AG10803 (cell line): ENCODE results near the gene WWOX.

Experiments
- DNase-seq: peaks from one replicate; pipeline ENCODE4 v3.0.0; 2010; ENCODE audit warnings: low read depth
- H3K4me3 ChIP-seq: 2 replicates; pipeline ENCODE4 v1.5.1; 2011; ENCODE audit warnings: mild to moderate bottlenecking, low read length, control low read depth
- TF ChIP-seq, protein P1 (sequence below): conservative IDR thresholded peaks from 2 replicates; pipeline ENCODE4 v1.5.1; 2011; ENCODE audit warnings: mild to moderate bottlenecking, low read length, control low read depth, inconsistent platforms

WWOX gene

GRCh38 chr16:79066561-79066960 is 967.1 kb downstream of the WWOX start:
- TF ChIP-seq, protein P1, sequence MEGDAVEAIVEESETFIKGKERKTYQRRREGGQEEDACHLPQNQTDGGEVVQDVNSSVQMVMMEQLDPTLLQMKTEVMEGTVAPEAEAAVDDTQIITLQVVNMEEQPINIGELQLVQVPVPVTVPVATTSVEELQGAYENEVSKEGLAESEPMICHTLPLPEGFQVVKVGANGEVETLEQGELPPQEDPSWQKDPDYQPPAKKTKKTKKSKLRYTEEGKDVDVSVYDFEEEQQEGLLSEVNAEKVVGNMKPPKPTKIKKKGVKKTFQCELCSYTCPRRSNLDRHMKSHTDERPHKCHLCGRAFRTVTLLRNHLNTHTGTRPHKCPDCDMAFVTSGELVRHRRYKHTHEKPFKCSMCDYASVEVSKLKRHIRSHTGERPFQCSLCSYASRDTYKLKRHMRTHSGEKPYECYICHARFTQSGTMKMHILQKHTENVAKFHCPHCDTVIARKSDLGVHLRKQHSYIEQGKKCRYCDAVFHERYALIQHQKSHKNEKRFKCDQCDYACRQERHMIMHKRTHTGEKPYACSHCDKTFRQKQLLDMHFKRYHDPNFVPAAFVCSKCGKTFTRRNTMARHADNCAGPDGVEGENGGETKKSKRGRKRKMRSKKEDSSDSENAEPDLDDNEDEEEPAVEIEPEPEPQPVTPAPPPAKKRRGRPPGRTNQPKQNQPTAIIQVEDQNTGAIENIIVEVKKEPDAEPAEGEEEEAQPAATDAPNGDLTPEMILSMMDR = no peak
- DNase-seq = no peak
- no peak overlapping the region for H3K4me3 ChIP-seq

DNA sequence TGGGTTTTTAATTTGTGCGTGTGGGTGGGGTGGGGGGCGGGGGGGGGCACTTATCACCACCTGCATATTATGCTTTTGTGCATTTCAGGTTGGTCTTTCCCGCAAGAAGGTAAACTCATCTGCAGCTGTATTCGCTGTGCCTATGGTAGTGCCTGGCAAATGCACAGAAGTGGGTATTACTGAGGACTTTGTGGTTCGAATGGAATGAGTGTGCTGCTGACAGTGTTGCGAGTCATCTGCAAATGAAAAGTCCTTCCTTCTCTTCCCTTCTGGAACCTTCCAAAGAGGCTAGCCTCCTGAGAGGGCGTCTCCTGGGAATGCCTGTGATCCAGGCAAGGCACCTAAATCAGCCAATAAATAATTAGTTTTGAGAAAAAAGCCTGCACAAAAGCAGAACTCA is 968.1 kb downstream of the WWOX start:
- no peak overlapping the region for H3K4me3 ChIP-seq
- no peak for DNase-seq
- TF ChIP-seq, protein P1 = no peak

DNA sequence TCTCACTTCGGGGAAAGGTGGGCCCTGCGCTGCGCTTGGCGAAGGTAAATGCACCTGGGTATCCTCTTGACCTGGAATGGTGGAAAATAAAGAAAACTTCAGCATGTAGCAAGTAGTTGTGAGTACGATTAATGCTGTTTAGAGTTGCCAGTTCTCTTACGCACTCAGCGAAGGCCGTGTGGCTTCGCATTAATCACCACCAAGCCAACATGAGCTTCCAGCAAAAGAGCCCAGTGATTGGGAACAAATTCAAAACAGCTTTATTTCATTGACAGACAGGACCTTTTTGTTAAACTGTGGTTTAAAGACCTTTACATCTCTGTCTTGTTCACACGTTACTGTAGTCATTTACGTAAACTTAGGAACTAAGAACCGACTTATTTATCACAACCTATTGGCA is 969.7 kb downstream of the WWOX start:
- no peak for DNase-seq
- TF ChIP-seq, protein P1 = no peak
- H3K4me3 ChIP-seq = no peak overlapping the region

DNA sequence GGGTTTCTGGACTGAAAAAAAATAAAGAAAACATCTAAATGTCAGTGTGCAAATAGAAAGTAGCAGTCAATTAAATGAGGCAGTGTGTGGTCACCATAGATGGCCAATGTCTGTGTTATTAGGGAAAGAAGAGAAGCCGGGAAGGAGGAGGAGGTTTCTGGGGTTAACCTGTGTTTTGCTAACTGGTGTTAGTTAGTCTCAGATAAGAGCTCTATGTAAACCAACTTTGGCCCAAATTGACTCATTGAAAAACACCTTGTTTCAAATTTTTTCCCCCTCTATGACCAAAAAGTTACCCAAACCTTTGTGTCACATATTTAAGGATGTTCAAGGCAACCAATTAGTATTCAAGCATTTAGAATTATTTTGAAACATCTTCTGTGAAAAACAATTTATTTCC is 970.2 kb downstream of the WWOX start:
- DNase-seq = no peak
- no peak overlapping the region for H3K4me3 ChIP-seq
- TF ChIP-seq, protein P1 = no peak

GRCh38 chr16:79071424-79071823 is 972.0 kb downstream of the WWOX start:
- DNase-seq = no peak

DNA sequence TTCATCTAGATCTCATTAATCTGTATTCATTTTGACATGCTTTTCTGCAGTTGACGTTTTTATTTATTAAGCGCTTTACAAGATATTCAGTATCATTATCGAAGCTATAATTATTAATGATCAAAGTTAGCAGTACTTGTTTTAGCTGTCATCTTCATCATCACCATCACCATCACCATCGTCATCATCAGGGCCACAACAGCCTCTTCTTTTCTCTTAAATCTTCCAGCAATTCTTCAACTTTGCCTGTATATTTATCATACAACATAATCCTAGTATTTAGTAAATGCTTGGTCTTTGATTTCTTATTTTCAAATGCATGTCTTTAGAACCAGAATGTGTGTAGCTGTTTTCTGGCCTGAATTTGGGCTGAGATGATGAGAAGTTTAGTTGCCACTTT is 973.1 kb downstream of the WWOX start:
- DNase-seq = no peak
- TF ChIP-seq, protein P1 = no peak
- no peak overlapping the region for H3K4me3 ChIP-seq

More at GRCh38 chr16:79071424-79071823, 972.0 kb downstream of the WWOX start:
- no peak overlapping the region for H3K4me3 ChIP-seq
- TF ChIP-seq, protein P1 = no peak

- TF ChIP-seq, protein P1 = no peak
Observed at GRCh38 chr16:79073566-79073965, 974.1 kb downstream of the WWOX start.

More at GRCh38 chr16:79073566-79073965, 974.1 kb downstream of the WWOX start:
- DNase-seq = no peak
- H3K4me3 ChIP-seq = no peak overlapping the region
